ENCODE data around the gene PCDHGA5.

DNA sequence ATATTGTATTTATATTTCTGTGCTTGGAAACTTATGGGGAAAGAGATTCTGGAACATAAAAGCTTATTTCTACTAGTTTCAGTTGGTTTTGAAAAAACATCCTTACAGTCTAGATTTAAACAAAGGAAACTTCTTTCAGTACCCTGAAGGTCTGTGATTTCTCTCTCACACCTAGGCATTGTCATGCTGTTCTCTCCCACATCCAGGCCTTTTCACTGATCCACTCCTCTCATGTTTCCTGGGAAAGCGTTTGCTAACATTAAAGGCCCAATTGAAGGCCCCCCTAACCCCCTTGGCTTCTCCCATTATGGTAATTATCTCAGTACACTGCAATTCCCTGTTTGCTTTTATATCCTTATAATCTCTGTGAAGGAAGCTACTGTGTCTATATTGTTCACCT lies 21.2 kb upstream of the PCDHGA5 start:
- TF ChIP-seq, protein P1, sequence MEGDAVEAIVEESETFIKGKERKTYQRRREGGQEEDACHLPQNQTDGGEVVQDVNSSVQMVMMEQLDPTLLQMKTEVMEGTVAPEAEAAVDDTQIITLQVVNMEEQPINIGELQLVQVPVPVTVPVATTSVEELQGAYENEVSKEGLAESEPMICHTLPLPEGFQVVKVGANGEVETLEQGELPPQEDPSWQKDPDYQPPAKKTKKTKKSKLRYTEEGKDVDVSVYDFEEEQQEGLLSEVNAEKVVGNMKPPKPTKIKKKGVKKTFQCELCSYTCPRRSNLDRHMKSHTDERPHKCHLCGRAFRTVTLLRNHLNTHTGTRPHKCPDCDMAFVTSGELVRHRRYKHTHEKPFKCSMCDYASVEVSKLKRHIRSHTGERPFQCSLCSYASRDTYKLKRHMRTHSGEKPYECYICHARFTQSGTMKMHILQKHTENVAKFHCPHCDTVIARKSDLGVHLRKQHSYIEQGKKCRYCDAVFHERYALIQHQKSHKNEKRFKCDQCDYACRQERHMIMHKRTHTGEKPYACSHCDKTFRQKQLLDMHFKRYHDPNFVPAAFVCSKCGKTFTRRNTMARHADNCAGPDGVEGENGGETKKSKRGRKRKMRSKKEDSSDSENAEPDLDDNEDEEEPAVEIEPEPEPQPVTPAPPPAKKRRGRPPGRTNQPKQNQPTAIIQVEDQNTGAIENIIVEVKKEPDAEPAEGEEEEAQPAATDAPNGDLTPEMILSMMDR (IDR thresholded peaks at IDR 0.05; ENCODE audit: insufficient read depth, low read length), result no peak
- no peak for TF ChIP-seq REST (IDR thresholded peaks at IDR 0.05; ENCODE audit: insufficient replicate concordance, low read depth)
